GM12878 (cell line): ENCODE results near the gene MS4A4E. TPM values are rescaled to one million over a fixed set of nuclear protein-coding genes. Genes with fewer than 3 reads are reported as not detected.

ENCODE experiments used
- ATAC-seq: fragments of 200-7000 bp; cut with Tn5 transposase; 3 replicates; pipeline ENCODE4 v1.9.1; 2020; ENCODE audit warnings: mild to moderate bottlenecking, moderate library complexity
- BruUV-seq: library from RNA; stranded (reverse); fragments of 400-500 nt; replicated peaks from 2 replicates; lab custom pipeline; 2021; lab: Mats Ljungman, UMichigan
- CTCF ChIA-PET: fragments of 300-600 bp; sonication (Branson Sonifier 250); formaldehyde crosslinking; extraction: SDS; loops from one replicate; lab custom pipeline; 2021; ENCODE audit warnings: inconsistent platforms; lab: Yijun Ruan, JAX
- POLR2A ChIA-PET: fragments of 350-600 bp; formaldehyde crosslinking; extraction: SDS; loops from one replicate; lab custom pipeline; 2021; ENCODE audit warnings: inconsistent platforms; lab: Charles Lee
- RAD21 ChIA-PET: fragments of 300-600 bp; sonication (Branson Sonifier 250); formaldehyde crosslinking; loops from one replicate; lab custom pipeline; 2023; ENCODE audit warnings: antibody characterized with exemption; ENCODE audit not compliant: unreplicated experiment; lab: Charles Lee
- SMC1A ChIA-PET: fragments of 300-600 bp; sonication (Branson Sonifier 250); formaldehyde crosslinking; loops from one replicate; lab custom pipeline; 2023; ENCODE audit not compliant: unreplicated experiment, uncharacterized antibody; lab: Charles Lee
- DNase-seq: peaks from one replicate; pipeline ENCODE4 v3.0.0-alpha.2; 2011; ENCODE audit warnings: low read depth, low spot score
- FAIRE-seq: peaks from 3 replicates; lab custom pipeline; 2011; peaks lifted over from hg19 to GRCh38; lab: Jason Lieb, UNC
- H2AFZ ChIP-seq: 2 replicates; pipeline ENCODE4 v1.6.0; 2011; ENCODE audit warnings: low read depth, low read length, control low read depth; ENCODE audit not compliant: control insufficient read depth
- H3K27ac ChIP-seq: 2 replicates; pipeline ENCODE4 v1.5.1; 2011; ENCODE audit warnings: control low read depth; ENCODE audit not compliant: control insufficient read depth, insufficient read depth
- H3K27me3 ChIP-seq, 2 experiments: replicated peaks in 1 of 2; 2 replicates each; pipeline versions ENCODE4 v1.6.0 to v1.6.1; 2011; ENCODE audit warnings: low read length in 1 of 2; ENCODE audit not compliant: control insufficient read depth in 2 of 2, insufficient read depth in 2 of 2
- H3K36me3 ChIP-seq, 2 experiments: 2 replicates each; pipeline ENCODE4 v1.5.1; 2011; ENCODE audit warnings: low read length in 1 of 2; ENCODE audit not compliant: control insufficient read depth in 2 of 2, insufficient read depth in 2 of 2
- H3K4me1 ChIP-seq: 2 replicates; pipeline ENCODE4 v1.6.1; 2011; ENCODE audit warnings: mild to moderate bottlenecking, low read length, moderate library complexity, mixed read lengths; ENCODE audit not compliant: control insufficient read depth, insufficient read depth
- H3K4me2 ChIP-seq: 2 replicates; pipeline ENCODE4 v1.6.0; 2011; ENCODE audit warnings: control low read depth; ENCODE audit not compliant: control insufficient read depth, insufficient read depth
- H3K4me3 ChIP-seq: fragments of 200-600 bp; sonication (generic); 2 replicates; pipeline ENCODE4 v1.5.1; 2016
- H3K79me2 ChIP-seq: 2 replicates; pipeline ENCODE4 v1.6.0; 2011; ENCODE audit warnings: low read length; ENCODE audit not compliant: control insufficient read depth, insufficient read depth
- H3K9ac ChIP-seq: 2 replicates; pipeline ENCODE4 v1.8.0; 2011; ENCODE audit warnings: low read length, control low read depth, mixed read lengths; ENCODE audit not compliant: control insufficient read depth, insufficient read depth
- H3K9me3 ChIP-seq: replicated peaks from 3 replicates; pipeline ENCODE4 v1.5.1; 2011; ENCODE audit warnings: mild to moderate bottlenecking, low read length; ENCODE audit not compliant: control insufficient read depth, insufficient read depth
- H4K20me1 ChIP-seq: 2 replicates; pipeline ENCODE4 v1.6.0; 2011; ENCODE audit not compliant: control insufficient read depth, insufficient read depth
- BCL11A ChIP-seq: IDR thresholded peaks from 2 replicates; pipeline ENCODE4 v1.6.1; 2011; ENCODE audit warnings: low read depth, low read length
- CBFB ChIP-seq: IDR thresholded peaks from 2 replicates; pipeline ENCODE4 v1.6.1; 2016; ENCODE audit warnings: antibody characterized with exemption, low read depth
- EZH2 ChIP-seq: IDR thresholded peaks from 2 replicates; pipeline ENCODE4 v1.6.1; 2012; ENCODE audit warnings: low read depth, mild to moderate bottlenecking, control low read depth, inconsistent platforms, low read length, borderline replicate concordance; ENCODE audit not compliant: control insufficient read depth
- FOXM1 ChIP-seq: IDR thresholded peaks from 2 replicates; pipeline ENCODE4 v1.6.1; 2012; ENCODE audit warnings: low read depth, mild to moderate bottlenecking, inconsistent platforms, low read length, moderate library complexity
- IKZF1 ChIP-seq: fragments of 450-650 bp; conservative IDR thresholded peaks from 2 replicates; pipeline ENCODE4 v1.6.1; 2017; ENCODE audit warnings: antibody characterized with exemption, mild to moderate bottlenecking
- TCF3 ChIP-seq: IDR thresholded peaks from 2 replicates; pipeline ENCODE4 v1.6.1; 2012; ENCODE audit warnings: low read depth, mild to moderate bottlenecking, low read length, borderline replicate concordance; ENCODE audit not compliant: insufficient read depth
- ZBED1 ChIP-seq: IDR thresholded peaks from 2 replicates; pipeline ENCODE4 v1.6.1; 2016; ENCODE audit warnings: borderline replicate concordance
- ZNF207 ChIP-seq: fragments of 450-650 bp; IDR thresholded peaks from 2 replicates; pipeline ENCODE4 v1.6.1; 2014; ENCODE audit warnings: antibody characterized with exemption, mild to moderate bottlenecking, borderline replicate concordance
- WGBS: methylation state at CpG from one replicate; pipeline ENCODE4 v1.1.6; 2016; ENCODE audit warnings: low lambda C conversion rate; ENCODE audit not compliant: insufficient replicate concordance, insufficient coverage; ENCODE audit errors: missing lambda C conversion rate; 5-methylcytosine and 5-hydroxymethylcytosine counted together
- in situ Hi-C: fragments of 300-500 bp; cut with MboI; formaldehyde crosslinking; loops from 9 replicates; pipeline ENCODE4 v1.14.3; 2018; ENCODE audit warnings: mixed read lengths
- intact Hi-C: fragments of 100-400 bp; cut with micrococcal nuclease; formaldehyde crosslinking; loops from one replicate; pipeline ENCODE4 v1.14.2; 2022; ENCODE audit not compliant: unreplicated experiment
- polyA plus RNA-seq, 11 experiments: library from polyadenylated mRNA; depleted of rRNA in 4 of 11; unstranded in 6 of 11; stranded (reverse) in 5 of 11; fragments of >200 nt; fragmentation: Nextera tagmentation in 4 of 11; fragmentation: Illumina TruSeq in 1 of 11; extraction: Ambion mirVana in 4 of 11; extraction: Trizol in 1 of 11; gene quantifications; 1 replicate in 1 of 11; 2 replicates in 10 of 11; pipeline versions ENCODE4 v1.2.1 to v1.2.3, GENCODE V29; 2011 to 2016; ENCODE audit warnings: inconsistent platforms in 2 of 11, missing spikeins in 2 of 11, low read depth in 1 of 11
- total RNA-seq, 4 experiments: library from RNA; depleted of rRNA in 3 of 4; stranded (reverse); fragments of >200 nt in 3 of 4; fragmentation: Illumina TruSeq in 1 of 4; extraction: Trizol in 1 of 4; gene quantifications; 2 replicates each; pipeline versions ENCODE4 v1.2.1 to v1.2.3, GENCODE V29; 2013 to 2021
- TF ChIP-seq, protein P1 (sequence below): fragments of 450-650 bp; IDR thresholded peaks from 2 replicates; pipeline ENCODE4 v1.6.1; 2017; ENCODE audit warnings: mild to moderate bottlenecking, moderate library complexity
- TF ChIP-seq, protein P2 (sequence below): fragments of 450-650 bp; formaldehyde crosslinking; IDR thresholded peaks from 2 replicates; pipeline ENCODE4 v1.5.0; 2022; ENCODE audit warnings: mild to moderate bottlenecking, missing genetic modification characterization

Gene MS4A4E
- total and polyA plus RNA-seq, 10 of the 15 experiments (the other 5 are each of a cell fraction or from before 2014, with no cell fraction given) = 0.06 to 0.92 (median 0.45) TPM; not detected in 3

GRCh38 chr11:60159868-60160267 lies 83.1 kb downstream of the MS4A4E start (continued):
- TF ChIP-seq, protein P1, sequence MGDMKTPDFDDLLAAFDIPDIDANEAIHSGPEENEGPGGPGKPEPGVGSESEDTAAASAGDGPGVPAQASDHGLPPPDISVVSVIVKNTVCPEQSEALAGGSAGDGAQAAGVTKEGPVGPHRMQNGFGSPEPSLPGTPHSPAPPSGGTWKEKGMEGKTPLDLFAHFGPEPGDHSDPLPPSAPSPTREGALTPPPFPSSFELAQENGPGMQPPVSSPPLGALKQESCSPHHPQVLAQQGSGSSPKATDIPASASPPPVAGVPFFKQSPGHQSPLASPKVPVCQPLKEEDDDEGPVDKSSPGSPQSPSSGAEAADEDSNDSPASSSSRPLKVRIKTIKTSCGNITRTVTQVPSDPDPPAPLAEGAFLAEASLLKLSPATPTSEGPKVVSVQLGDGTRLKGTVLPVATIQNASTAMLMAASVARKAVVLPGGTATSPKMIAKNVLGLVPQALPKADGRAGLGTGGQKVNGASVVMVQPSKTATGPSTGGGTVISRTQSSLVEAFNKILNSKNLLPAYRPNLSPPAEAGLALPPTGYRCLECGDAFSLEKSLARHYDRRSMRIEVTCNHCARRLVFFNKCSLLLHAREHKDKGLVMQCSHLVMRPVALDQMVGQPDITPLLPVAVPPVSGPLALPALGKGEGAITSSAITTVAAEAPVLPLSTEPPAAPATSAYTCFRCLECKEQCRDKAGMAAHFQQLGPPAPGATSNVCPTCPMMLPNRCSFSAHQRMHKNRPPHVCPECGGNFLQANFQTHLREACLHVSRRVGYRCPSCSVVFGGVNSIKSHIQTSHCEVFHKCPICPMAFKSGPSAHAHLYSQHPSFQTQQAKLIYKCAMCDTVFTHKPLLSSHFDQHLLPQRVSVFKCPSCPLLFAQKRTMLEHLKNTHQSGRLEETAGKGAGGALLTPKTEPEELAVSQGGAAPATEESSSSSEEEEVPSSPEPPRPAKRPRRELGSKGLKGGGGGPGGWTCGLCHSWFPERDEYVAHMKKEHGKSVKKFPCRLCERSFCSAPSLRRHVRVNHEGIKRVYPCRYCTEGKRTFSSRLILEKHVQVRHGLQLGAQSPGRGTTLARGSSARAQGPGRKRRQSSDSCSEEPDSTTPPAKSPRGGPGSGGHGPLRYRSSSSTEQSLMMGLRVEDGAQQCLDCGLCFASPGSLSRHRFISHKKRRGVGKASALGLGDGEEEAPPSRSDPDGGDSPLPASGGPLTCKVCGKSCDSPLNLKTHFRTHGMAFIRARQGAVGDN = no peak
- TF ChIP-seq ZBED1 = no peak

DNA sequence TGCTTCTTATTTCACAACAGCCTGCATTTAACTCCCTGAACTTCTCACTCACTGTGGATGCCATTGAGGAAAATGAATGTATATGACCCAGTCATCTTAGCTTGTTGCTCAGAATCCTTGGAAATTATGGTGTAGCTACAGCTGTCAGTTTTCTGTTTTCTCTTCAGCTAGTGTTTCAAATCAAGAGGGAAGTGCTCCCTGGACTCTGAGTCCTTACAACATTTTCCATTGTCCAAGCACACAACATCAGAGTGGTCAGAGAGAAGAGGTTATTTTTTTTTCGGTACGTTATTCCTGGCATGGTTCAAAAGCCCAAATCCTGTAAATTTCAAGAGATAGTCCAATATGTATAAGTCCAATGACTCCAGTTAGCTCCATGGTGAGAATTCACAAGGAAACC lies 83.7 kb downstream of the MS4A4E start:
- ChIA-PET POLR2A (no interaction called here), SMC1A (no interaction called here), CTCF (interaction anchor here (0.7 to 1.4 kb wide), 3 partner anchors 12 to 92 kb away, joined by 3 to 4 read pairs (median 3); no protein-coding TSS in a partner anchor), RAD21 (interaction anchor here (0.7 kb wide), 1 partner anchor 92 kb away, joined by 3 read pairs; no protein-coding TSS in a partner anchor)
- BruUV-seq = no TSS peak
- H3K4me2 ChIP-seq = no peak overlapping the region
- H3K27me3 ChIP-seq = no peaks in the 10 kb centered on the region; a peak in 1 of 4 replicates
- intact Hi-C loops = no loop called here
- WGBS = 0% methylated on average over 2 of the region's 2 CpGs
- in situ Hi-C loops = no loop called here
- H3K36me3 ChIP-seq = no peaks in the 10 kb centered on the region
- H3K4me3 ChIP-seq = no peak overlapping the region
- H3K9ac ChIP-seq = no peak overlapping the region
- no peak overlapping the region for H3K27ac ChIP-seq
- ATAC-seq (no peak), FAIRE-seq (no peak), DNase-seq (no peak)
- no peaks in the 10 kb centered on the region for H3K79me2 ChIP-seq
- H2AFZ ChIP-seq = no peak overlapping the region
- H3K4me1 ChIP-seq = no peaks in the 10 kb centered on the region
- H4K20me1 ChIP-seq = no peaks in the 10 kb centered on the region
- H3K9me3 ChIP-seq = no peaks in the 10 kb centered on the region; the same call in 2 of the 3 replicates
- TF ChIP-seq FOXM1 = no peak
- TF ChIP-seq EZH2 = no peak
- TF ChIP-seq ZNF207 = no peak
- no peak for TF ChIP-seq TCF3
- no peak for TF ChIP-seq IKZF1
- no peak for TF ChIP-seq CBFB
- no peak for TF ChIP-seq BCL11A
- TF ChIP-seq, protein P2, sequence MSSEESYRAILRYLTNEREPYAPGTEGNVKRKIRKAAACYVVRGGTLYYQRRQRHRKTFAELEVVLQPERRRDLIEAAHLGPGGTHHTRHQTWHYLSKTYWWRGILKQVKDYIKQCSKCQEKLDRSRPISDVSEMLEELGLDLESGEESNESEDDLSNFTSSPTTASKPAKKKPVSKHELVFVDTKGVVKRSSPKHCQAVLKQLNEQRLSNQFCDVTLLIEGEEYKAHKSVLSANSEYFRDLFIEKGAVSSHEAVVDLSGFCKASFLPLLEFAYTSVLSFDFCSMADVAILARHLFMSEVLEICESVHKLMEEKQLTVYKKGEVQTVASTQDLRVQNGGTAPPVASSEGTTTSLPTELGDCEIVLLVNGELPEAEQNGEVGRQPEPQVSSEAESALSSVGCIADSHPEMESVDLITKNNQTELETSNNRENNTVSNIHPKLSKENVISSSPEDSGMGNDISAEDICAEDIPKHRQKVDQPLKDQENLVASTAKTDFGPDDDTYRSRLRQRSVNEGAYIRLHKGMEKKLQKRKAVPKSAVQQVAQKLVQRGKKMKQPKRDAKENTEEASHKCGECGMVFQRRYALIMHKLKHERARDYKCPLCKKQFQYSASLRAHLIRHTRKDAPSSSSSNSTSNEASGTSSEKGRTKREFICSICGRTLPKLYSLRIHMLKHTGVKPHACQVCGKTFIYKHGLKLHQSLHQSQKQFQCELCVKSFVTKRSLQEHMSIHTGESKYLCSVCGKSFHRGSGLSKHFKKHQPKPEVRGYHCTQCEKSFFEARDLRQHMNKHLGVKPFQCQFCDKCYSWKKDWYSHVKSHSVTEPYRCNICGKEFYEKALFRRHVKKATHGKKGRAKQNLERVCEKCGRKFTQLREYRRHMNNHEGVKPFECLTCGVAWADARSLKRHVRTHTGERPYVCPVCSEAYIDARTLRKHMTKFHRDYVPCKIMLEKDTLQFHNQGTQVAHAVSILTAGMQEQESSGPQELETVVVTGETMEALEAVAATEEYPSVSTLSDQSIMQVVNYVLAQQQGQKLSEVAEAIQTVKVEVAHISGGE = no peak
